Esophagus muscularis mucosa (tissue), 4 donors: ENCODE data around the gene TUBE1. TPM values are rescaled to one million over a fixed set of nuclear protein-coding genes. Genes with fewer than 3 reads are reported as not detected.
A peak's percentile ranks its signal among the peaks of the same experiment; 100 is the strongest.

ENCODE experiments used
- DNase-seq: peaks from one replicate; pipeline ENCODE4 v3.0.0-alpha.2; 2017; ENCODE audit errors: extremely low spot score
- H3K27ac ChIP-seq, 4 donors: fragments of 200-600 bp; sonication (generic); replicated peaks in 1 of 4; 1 replicate in 3 of 4; 2 replicates in 1 of 4; pipeline ENCODE4 v1.5.1; 2016 to 2019; ENCODE audit warnings: mild to moderate bottlenecking in 1 of 4
- H3K27me3 ChIP-seq, 4 donors: fragments of 200-600 bp; sonication (generic); one replicate each; pipeline versions ENCODE4 v1.5.1 to v1.6.0; 2016 to 2019
- H3K36me3 ChIP-seq, 4 donors: fragments of 200-600 bp; sonication (generic); one replicate each; pipeline ENCODE4 v1.5.1; 2016 to 2019
- H3K4me1 ChIP-seq, 4 donors: fragments of 200-600 bp; sonication (generic); one replicate each; pipeline ENCODE4 v1.5.1; 2016 to 2019
- H3K4me3 ChIP-seq, 4 donors: fragments of 200-600 bp; sonication (generic); 1 replicate in 2 of 4; 2 replicates in 2 of 4; pipeline ENCODE4 v1.5.1; 2016 to 2019; ENCODE audit warnings: mild to moderate bottlenecking in 4 of 4, moderate library complexity in 1 of 4
- H3K9me3 ChIP-seq, 4 donors: fragments of 200-600 bp; sonication (generic); 1 replicate in 3 of 4; 2 replicates in 1 of 4; pipeline ENCODE4 v1.5.1; 2016 to 2019
- EP300 ChIP-seq: sonication (generic); formaldehyde crosslinking; IDR thresholded peaks from one replicate; pipeline ENCODE4 v1.6.1; 2017; ENCODE audit warnings: antibody characterized with exemption
- POLR2A ChIP-seq: fragments of 450-650 bp; IDR thresholded peaks from one replicate; pipeline ENCODE4 v1.6.1; 2017; ENCODE audit warnings: antibody characterized with exemption, moderate library complexity, mild to moderate bottlenecking, low read depth
- POLR2AphosphoS5 ChIP-seq, 2 donors: sonication (generic); formaldehyde crosslinking; IDR thresholded peaks; one replicate each; pipeline ENCODE4 v1.6.1; 2017; ENCODE audit warnings: antibody characterized with exemption in 2 of 2
- WGBS: methylation state at CpG from one replicate; pipeline ENCODE4 v1.1.5; 2018; 5-methylcytosine and 5-hydroxymethylcytosine counted together
- intact Hi-C: fragments of 100-400 bp; cut with DNase I; formaldehyde crosslinking; loops from one replicate; pipeline ENCODE4 v1.15.1; 2023
- total RNA-seq, 4 donors: library from RNA; depleted of rRNA; stranded (reverse); fragments of >200 nt; gene quantifications; one replicate each; pipeline versions ENCODE4 v1.1.0 to v1.2.1, GENCODE V29; 2016
- TF ChIP-seq, protein P1 (sequence below), 3 experiments: fragments of 200-600 bp in 2 of 3; fragments of 450-650 bp in 1 of 3; sonication (generic) in 2 of 3; IDR thresholded peaks; one replicate each; pipeline ENCODE4 v1.5.1; 2017 to 2019; ENCODE audit warnings: antibody characterized with exemption in 3 of 3, mild to moderate bottlenecking in 2 of 3, moderate library complexity in 1 of 3

Gene TUBE1
- total RNA-seq, 4 donors from 2014 or later, result 15.6 to 35.3 (median 20.3) TPM

DNA sequence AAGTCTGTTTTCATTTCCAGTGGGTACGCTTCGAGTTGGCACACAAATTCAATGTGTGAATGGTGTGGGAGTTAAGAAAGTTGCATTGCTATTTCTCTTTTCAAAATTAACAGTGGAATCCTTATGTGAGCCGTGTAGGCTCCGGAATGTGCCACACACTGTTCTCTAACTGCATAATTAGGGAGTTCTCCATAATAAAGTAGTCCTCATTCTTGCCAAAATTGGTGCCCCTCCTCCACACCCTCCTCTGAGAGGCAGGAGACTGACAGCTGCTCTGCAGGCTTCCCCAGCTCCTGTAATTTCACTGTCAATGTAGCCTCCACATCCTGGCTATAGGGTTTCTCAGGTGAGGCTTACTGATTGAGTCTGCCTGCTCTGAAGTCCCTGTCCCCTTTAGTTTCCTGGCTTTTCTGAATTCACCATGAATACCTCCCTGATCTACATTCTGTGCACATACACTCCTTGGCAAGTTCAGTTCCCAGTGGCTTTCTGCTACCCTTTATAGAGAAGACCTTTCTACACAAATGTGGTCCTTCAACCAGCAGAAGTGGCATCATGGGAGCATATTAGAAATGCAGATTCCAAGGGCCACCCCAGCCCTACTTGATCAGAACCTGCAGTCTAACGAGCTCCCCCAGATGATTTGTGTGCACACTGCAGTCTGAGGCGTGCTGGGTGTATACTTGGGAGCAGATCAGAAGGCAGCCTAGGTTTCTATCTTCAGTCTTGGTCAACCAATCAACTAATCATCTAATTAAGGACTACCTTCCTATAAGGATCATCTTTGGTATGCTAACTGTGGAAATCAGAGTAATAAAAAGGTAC is 53.3 kb downstream of the TUBE1 start:
- 86% methylated on average over 6 of the region's 6 CpGs for WGBS
- DNase-seq, result no peak
- Histone ChIP-seq H3K36me3 (no peaks in the 10 kb centered on the region), H3K27me3 (no peaks in the 10 kb centered on the region), H3K27ac (peak overlapping the region; percentile 42 to 71 (median 60)), H3K9me3 (no peaks in the 10 kb centered on the region), H3K4me1 (peaks cover 11 to 37% (median 23%) of the 10 kb centered on the region in 4 donors), H3K4me3 (no peak overlapping the region)
- intact Hi-C loops, result no loop called here
- TF ChIP-seq POLR2A (no peak), EP300 (no peak), POLR2AphosphoS5 (IDR thresholded peaks at IDR 0.05) (no peak)
- TF ChIP-seq, protein P1, sequence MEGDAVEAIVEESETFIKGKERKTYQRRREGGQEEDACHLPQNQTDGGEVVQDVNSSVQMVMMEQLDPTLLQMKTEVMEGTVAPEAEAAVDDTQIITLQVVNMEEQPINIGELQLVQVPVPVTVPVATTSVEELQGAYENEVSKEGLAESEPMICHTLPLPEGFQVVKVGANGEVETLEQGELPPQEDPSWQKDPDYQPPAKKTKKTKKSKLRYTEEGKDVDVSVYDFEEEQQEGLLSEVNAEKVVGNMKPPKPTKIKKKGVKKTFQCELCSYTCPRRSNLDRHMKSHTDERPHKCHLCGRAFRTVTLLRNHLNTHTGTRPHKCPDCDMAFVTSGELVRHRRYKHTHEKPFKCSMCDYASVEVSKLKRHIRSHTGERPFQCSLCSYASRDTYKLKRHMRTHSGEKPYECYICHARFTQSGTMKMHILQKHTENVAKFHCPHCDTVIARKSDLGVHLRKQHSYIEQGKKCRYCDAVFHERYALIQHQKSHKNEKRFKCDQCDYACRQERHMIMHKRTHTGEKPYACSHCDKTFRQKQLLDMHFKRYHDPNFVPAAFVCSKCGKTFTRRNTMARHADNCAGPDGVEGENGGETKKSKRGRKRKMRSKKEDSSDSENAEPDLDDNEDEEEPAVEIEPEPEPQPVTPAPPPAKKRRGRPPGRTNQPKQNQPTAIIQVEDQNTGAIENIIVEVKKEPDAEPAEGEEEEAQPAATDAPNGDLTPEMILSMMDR (IDR thresholded peaks at IDR 0.05), result no peak

DNA sequence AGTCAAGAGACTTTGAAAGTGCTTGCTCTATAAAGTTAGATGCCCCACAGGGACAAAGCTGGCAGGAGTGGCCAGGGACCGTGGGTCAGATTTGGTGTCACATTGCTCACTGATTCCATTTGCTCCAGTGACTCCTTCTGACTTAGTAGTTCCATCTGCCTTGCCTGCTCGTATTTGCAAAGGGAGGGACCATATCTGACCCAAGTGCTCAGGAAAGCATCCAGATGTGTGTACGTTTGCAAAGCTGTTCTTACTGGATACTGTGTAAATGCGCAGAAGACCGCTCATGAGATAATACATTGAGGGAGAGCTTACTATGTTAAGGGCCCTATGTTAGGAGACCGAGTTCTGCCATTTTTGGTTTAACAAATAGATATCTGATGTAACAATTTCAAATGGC is 54.6 kb downstream of the TUBE1 start:
- Histone ChIP-seq H3K27ac (no peak overlapping the region), H3K9me3 (no peaks in the 10 kb centered on the region), H3K27me3 (no peaks in the 10 kb centered on the region), H3K36me3 (no peaks in the 10 kb centered on the region), H3K4me3 (no peak overlapping the region), H3K4me1 (peaks cover 0 to 25% (median 14%) of the 10 kb centered on the region in 4 donors)
- intact Hi-C loops, result no loop called here
- no peak for DNase-seq
- WGBS, result 89% methylated on average over 6 of the region's 6 CpGs
- TF ChIP-seq EP300 (no peak), POLR2A (no peak)

DNA sequence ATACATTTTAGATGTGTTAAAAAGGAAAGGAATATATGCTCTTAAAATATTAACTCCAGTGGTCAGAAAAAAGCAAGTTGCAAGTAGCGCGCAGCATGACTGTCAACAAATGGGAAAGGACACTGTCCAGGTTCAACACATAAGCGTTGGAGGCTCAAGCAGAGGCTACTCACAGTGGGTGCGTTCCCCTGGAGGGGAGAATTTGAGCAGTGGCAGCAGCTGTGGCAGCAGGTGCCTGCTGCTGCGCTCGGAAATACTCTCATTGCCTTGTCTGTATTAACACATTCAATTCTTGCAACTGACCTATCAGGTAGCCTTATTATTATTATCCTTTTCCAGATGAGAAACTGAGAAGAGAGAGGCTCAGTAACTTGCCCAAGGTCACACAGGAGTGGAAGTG is 55.3 kb downstream of the TUBE1 start:
- no peak for DNase-seq
- intact Hi-C loops, result no loop called here
- no peaks in the 10 kb centered on the region for H3K9me3 ChIP-seq
- H3K4me1 ChIP-seq, result peaks cover 0 to 20% (median 10%) of the 10 kb centered on the region in 4 donors
- 82% methylated on average over 6 of the region's 6 CpGs for WGBS
- no peaks in the 10 kb centered on the region for H3K36me3 ChIP-seq
- TF ChIP-seq, protein P1 (IDR thresholded peaks at IDR 0.05), result no peak
- TF ChIP-seq POLR2AphosphoS5 (IDR thresholded peaks at IDR 0.05), result no peak
- TF ChIP-seq POLR2A, result no peak
- no peak for TF ChIP-seq EP300
- H3K27ac ChIP-seq, result no peak overlapping the region
- H3K27me3 ChIP-seq, result no peaks in the 10 kb centered on the region
- no peak overlapping the region for H3K4me3 ChIP-seq

DNA sequence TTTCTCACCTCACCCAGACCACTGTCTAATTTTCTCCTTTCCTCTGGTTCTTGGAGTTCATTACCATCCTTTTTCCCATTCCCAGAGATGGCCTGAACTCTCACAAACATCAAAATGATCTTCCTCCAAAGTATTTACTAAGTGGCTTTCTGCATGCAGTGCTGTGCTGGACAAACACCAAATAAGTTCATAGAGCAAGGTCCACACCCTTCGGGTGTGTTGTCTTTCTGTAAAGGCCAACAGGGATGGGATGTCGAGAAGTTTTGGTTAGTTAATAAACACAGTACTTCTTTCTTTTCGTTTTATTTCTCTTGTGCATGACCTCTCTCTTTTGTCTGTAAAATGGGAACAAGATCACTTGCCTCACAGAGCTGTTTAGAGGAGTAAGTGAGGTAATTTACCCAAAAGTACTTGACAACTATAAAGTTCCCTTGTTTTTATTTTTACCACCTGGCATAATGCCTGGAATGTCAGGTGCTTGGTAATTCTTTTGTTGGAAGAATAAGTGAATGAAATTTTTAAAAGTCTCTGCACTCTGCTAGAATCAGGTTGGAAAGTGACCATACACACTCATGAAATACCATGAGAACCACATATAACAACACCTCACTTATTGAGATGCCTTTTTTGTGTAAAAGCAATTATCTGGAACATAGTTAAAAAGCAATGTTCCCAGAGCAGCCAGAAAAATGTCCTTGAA is 56.2 kb downstream of the TUBE1 start:
- WGBS, result 47% methylated on average over 3 of the region's 3 CpGs
- DNase-seq, result no peak
- intact Hi-C loops, result no loop called here
- H3K4me1 ChIP-seq, result peaks cover 0 to 17% (median 10%) of the 10 kb centered on the region in 4 donors
- no peak overlapping the region for H3K4me3 ChIP-seq
- H3K36me3 ChIP-seq, result no peaks in the 10 kb centered on the region
- H3K9me3 ChIP-seq, result no peaks in the 10 kb centered on the region
- peak in 1 of 2 donors; percentile 29 for TF ChIP-seq POLR2AphosphoS5 (IDR thresholded peaks at IDR 0.05)
- TF ChIP-seq, protein P1 (IDR thresholded peaks at IDR 0.05), result no peak
- TF ChIP-seq POLR2A, result no peak
- no peak for TF ChIP-seq EP300
- no peaks in the 10 kb centered on the region for H3K27me3 ChIP-seq
- H3K27ac ChIP-seq, result peak overlapping the region in 3 of 4 donors; percentile 35 to 61 (median 38)

DNA sequence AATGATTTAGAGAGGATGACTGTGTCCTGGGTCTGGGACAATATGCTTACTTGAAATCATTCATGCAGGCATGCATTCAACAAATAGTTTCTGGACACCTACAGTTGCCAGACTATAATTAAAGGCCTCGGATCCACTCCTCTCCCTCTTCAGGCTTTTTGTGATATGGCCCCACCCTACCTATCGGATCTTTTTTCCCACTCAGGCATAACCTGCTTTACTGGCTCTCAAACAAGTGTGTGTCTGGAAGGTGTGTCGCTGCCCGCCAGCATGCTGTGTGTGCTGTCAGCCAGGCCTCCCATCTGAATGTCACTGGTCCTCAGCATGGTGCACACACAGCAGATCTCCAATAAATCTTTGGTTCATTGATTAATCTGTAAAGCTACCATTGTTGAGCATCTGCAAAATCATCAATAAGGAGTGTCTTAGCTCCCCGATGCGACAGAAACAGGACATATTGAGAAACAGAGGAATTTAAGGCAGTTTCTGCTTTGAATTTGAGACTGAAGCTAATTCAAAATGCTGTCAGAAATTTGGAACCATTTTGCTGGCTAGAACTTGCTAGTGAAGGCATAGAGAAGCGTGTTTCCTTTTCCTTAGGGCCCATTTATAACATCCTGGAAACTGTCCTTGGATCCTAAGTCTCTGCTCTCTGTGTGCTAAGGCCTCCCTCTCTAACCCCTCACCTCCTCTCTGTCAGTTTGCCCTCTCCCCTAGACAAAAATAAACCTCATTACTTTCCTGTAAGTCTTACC is 56.9 kb downstream of the TUBE1 start:
- no peak for TF ChIP-seq POLR2AphosphoS5 (IDR thresholded peaks at IDR 0.05)
- TF ChIP-seq POLR2A, result no peak
- TF ChIP-seq, protein P1 (IDR thresholded peaks at IDR 0.05), result no peak
- no peak for TF ChIP-seq EP300
- Histone ChIP-seq H3K4me1 (peaks cover 0 to 16% (median 8%) of the 10 kb centered on the region in 4 donors), H3K27me3 (no peaks in the 10 kb centered on the region), H3K27ac (peak overlapping the region in 3 of 4 donors; percentile 35 to 61 (median 38)), H3K36me3 (no peaks in the 10 kb centered on the region), H3K9me3 (no peaks in the 10 kb centered on the region), H3K4me3 (no peak overlapping the region)
- WGBS, result 90% methylated on average over 7 of the region's 7 CpGs
- no peak for DNase-seq
- intact Hi-C loops, result no loop called here
